Right lobe of liver (tissue), 6 donors: Measurements from ENCODE around the gene PIGQ. TPM values are rescaled to one million over a fixed set of nuclear protein-coding genes. Genes with fewer than 3 reads are reported as not detected.

Experiments
- ATAC-seq, 4 donors: fragments of 200-7000 bp; cut with Tn5 transposase; one replicate each; pipeline ENCODE4 v1.9.1; 2020; ENCODE audit warnings: mild to moderate bottlenecking in 4 of 4, moderate library complexity in 4 of 4
- DNase-seq, 3 donors: peaks; one replicate each; pipeline ENCODE4 v3.0.0-alpha.2; 2020
- H3K27ac ChIP-seq, 3 donors: fragments of 200-600 bp; one replicate each; pipeline ENCODE4 v1.8.0; 2022
- H3K27me3 ChIP-seq, 2 donors: fragments of 200-600 bp; one replicate each; pipeline ENCODE4 v1.8.0; 2022
- H3K36me3 ChIP-seq, 4 donors: fragments of 200-600 bp; sonication (generic) in 1 of 4; one replicate each; pipeline versions ENCODE4 v1.5.1 to v1.8.0; 2017 to 2022; ENCODE audit warnings: control low read depth in 1 of 4
- H3K4me1 ChIP-seq, 4 donors: fragments of 200-600 bp; sonication (generic) in 1 of 4; one replicate each; pipeline versions ENCODE4 v1.5.1 to v1.8.0; 2017 to 2022; ENCODE audit warnings: control low read depth in 1 of 4
- H3K4me3 ChIP-seq, 3 donors: fragments of 200-600 bp; one replicate each; pipeline ENCODE4 v1.8.0; 2022
- H3K9me3 ChIP-seq, 4 donors: fragments of 200-600 bp; sonication (generic) in 1 of 4; one replicate each; pipeline versions ENCODE4 v1.5.1 to v1.8.0; 2017 to 2022; ENCODE audit warnings: control low read depth in 1 of 4
- CTCF ChIP-seq, 4 donors: fragments of 200-600 bp in 3 of 4; fragments of 450-650 bp in 1 of 4; IDR thresholded peaks; one replicate each; pipeline versions ENCODE4 v1.5.1 to v1.8.0; 2016 to 2022; ENCODE audit warnings: antibody characterized with exemption in 4 of 4, mild to moderate bottlenecking in 2 of 4
- POLR2A ChIP-seq: fragments of 450-650 bp; IDR thresholded peaks from one replicate; pipeline ENCODE4 v1.6.1; 2017; ENCODE audit warnings: antibody characterized with exemption, mild to moderate bottlenecking
- WGBS: methylation state at CpG from one replicate; pipeline ENCODE4 v1.1.6; 2018; ENCODE audit warnings: low coverage, low lambda C conversion rate; ENCODE audit not compliant: insufficient coverage; ENCODE audit errors: missing lambda C conversion rate; 5-methylcytosine and 5-hydroxymethylcytosine counted together
- intact Hi-C, 2 donors: fragments of 100-400 bp; cut with DNase I; formaldehyde crosslinking; loops; one replicate each; pipeline versions ENCODE4 v1.11.2 to v1.14.1; 2022
- total RNA-seq, 6 experiments: library from RNA; depleted of rRNA in 2 of 6; stranded (reverse); fragments of >200 nt in 2 of 6; fragmentation: NEBNext Ultra II Directional in 3 of 6; extraction: Animal tissue kit (Norgen Biotek cat#: 25700) in 3 of 6; gene quantifications; one replicate each; pipeline versions ENCODE4 v1.1.0 to v1.2.4, GENCODE V29; 2016 to 2023
- donor health status: DM: no; HTN: yes; CAD: no.
- donor health status: DM: no; HTN: no; CAD: no.
- donor health status: DM: no; HTN: no; CAD: no.
- donor health status: DM: no; HTN: yes; CAD: no.
- donor health status: DM: no; HTN: yes; CAD: no.

The PIGQ gene
- total RNA-seq, 6 experiments from 2014 or later: 19.5 to 32.0 (median 27.8) TPM

DNA sequence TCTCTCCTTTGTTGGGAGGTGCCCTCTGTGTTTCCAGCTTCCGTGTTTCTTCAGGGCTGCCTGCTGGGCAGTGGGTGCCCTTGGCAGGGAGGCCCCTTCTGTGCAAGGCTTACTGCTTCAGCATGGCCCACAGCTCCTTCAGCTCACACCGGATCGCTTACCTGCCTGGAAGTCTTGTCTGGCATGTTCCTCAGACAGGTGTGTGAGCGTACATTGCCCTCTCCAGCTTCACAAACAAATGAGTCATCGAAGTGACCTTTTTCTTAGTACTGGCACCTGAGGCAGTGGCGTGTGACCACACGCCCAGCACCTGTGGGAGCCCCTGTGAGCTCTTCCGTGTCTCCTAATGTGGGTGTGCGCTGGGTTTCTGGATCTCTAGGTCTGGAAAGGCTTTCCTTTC lies 23.6 kb downstream of the PIGQ start:
- H3K27ac ChIP-seq: peak overlapping the region; percentile 59 to 80 (median 65)
- TF ChIP-seq POLR2A (no peak), CTCF (IDR thresholded peaks at IDR 0.05) (no peak)

DNA sequence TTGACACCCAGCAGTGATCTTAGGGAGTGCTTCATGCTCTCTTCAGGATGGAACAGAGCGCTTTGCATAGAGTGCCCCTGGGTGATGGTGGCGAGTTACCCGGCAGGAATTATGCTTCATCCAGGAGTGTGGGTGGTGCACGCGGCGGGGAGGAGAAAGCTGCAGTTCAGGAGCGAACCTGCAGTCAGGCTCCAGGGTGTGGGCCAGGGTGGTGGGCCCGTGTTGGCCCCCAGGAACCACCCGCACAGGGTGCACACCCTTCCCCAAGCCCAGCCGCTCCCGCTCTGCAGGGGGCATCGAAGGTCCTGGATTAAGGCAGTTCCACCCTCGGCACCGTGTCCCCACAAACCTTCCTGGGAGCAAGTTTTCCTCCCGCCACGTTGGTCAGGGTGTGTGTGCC lies 24.0 kb downstream of the PIGQ start:
- no peaks in the 10 kb centered on the region for H3K9me3 ChIP-seq
- no peaks in the 10 kb centered on the region for H3K36me3 ChIP-seq
- peak overlapping the region; percentile 39 to 80 (median 65) for H3K27ac ChIP-seq
- intact Hi-C loops: no loop called here
- H3K27me3 ChIP-seq: no peaks in the 10 kb centered on the region
- DNase-seq (no peak), ATAC-seq (no peak)
- peaks cover 0 to 54% (median 30%) of the 10 kb centered on the region in 4 donors for H3K4me1 ChIP-seq
- TF ChIP-seq CTCF (IDR thresholded peaks at IDR 0.05) (no peak), POLR2A (no peak)
- H3K4me3 ChIP-seq: no peak overlapping the region
- 67% methylated on average over 1 of the region's 16 CpGs for WGBS

More for the DNA sequence above, 23.6 kb downstream of the PIGQ start:
- no peaks in the 10 kb centered on the region for H3K36me3 ChIP-seq
- 38% methylated on average over 5 of the region's 9 CpGs for WGBS
- H3K4me1 ChIP-seq: peaks cover 0 to 51% (median 29%) of the 10 kb centered on the region in 4 donors
- intact Hi-C loops: no loop called here
- peak in 1 of 3 donors; percentile 60 for DNase-seq
- H3K9me3 ChIP-seq: no peaks in the 10 kb centered on the region
- H3K27me3 ChIP-seq: no peaks in the 10 kb centered on the region
- no peak overlapping the region for H3K4me3 ChIP-seq
- ATAC-seq: peak in 3 of 4 donors; percentile 2 to 29 (median 2)

DNA sequence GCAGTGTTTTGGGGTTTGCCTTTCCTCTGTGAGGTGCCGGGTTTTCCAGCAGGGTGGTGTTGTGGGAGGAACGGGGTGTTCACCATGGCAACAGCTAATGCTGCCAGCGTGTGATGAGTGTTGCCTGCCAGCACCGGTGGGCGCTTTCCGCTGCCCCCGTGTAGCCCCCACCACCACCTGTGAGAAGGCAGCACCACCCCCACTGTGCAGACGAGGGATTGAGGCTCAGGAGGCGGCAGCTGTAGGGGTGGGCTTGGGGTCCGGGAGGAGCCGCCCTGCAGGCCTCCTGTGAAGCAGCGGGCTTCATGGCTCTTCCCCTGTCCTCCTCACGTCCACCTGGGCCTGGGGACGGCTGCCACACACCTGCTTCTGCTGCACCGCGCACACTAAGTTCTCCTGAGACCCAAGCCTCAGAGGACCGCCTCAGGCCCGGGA lies 25.3 kb downstream of the PIGQ start:
- 43% methylated on average over 2 of the region's 18 CpGs for WGBS
- no peak for TF ChIP-seq CTCF (IDR thresholded peaks at IDR 0.05)
- TF ChIP-seq POLR2A: no peak
- no peak overlapping the region for H3K4me3 ChIP-seq
- H3K4me1 ChIP-seq: peaks cover 0 to 58% (median 31%) of the 10 kb centered on the region in 4 donors
- H3K9me3 ChIP-seq: no peaks in the 10 kb centered on the region
- H3K27ac ChIP-seq: peak overlapping the region in 2 of 3 donors; percentile 46 to 53
- H3K27me3 ChIP-seq: no peaks in the 10 kb centered on the region
- ATAC-seq (no peak), DNase-seq (no peak)
- no peaks in the 10 kb centered on the region for H3K36me3 ChIP-seq
- intact Hi-C loops: no loop called here

DNA sequence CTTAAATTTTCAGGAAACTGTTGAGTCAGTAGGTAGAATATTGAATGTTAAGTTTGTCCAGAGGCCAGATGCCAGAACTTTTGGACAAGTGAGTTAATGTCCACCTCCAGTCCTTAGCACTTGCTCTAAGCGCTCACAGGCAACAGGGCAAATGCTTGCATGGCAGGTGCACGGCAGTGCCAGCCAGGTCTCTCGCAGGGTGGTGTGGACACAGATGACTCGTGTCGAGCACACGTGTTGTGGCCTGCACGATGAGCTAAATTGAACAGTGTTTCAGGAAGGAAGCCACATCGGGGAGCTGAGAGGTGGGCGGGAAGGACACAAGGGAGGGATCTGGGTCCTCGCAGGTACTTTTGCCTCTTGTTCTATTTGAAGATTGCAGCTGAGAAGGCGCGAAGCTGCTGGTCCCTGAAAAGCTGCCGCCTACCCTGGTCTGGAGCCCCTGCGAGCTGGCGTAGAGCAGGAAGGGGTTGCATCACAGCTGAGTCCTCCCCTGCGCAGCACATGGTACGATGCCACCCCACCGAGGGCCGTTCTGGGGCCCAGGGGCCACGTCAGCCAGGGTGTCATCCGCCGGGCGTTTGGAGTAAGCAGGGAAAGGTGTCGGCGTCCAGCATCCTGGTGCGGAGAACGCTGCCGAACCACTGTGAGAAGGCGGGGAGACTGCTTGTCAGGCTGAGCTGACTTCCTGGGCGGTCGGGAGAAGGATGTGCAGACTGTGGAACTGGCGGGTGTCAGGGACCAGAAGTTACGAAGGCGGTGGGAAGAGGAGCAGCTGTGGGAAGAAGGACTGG lies 26.4 kb downstream of the PIGQ start:
- WGBS: 32% methylated on average over 8 of the region's 34 CpGs

More for the DNA sequence above, 26.4 kb downstream of the PIGQ start:
- ATAC-seq: peak in 3 of 4 donors; percentile 44 to 62 (median 55)
- H3K9me3 ChIP-seq: no peaks in the 10 kb centered on the region
- H3K27ac ChIP-seq: peak overlapping the region in 2 of 3 donors; percentile 53 to 59
- H3K4me3 ChIP-seq: no peak overlapping the region
- H3K4me1 ChIP-seq: peaks cover 0 to 58% (median 31%) of the 10 kb centered on the region in 4 donors
- TF ChIP-seq CTCF (IDR thresholded peaks at IDR 0.05) (no peak), POLR2A (no peak)
- H3K36me3 ChIP-seq: no peaks in the 10 kb centered on the region
- no peaks in the 10 kb centered on the region for H3K27me3 ChIP-seq
- intact Hi-C loops: no loop called here
- peak; percentile 76 to 85 (median 83) for DNase-seq
